GM18505 (cell line): ENCODE measurements around the gene PTPRA.

Experiments used
- ATAC-seq: cut with Tn5 transposase; IDR thresholded peaks from one replicate; pipeline ENCODE4 v1.9.1; 2021; ENCODE audit not compliant: unreplicated experiment
- POLR2A ChIP-seq: IDR thresholded peaks from 4 replicates; pipeline ENCODE4 v1.6.1; 2011; ENCODE audit warnings: borderline replicate concordance; ENCODE audit not compliant: insufficient read depth, insufficient read length; ENCODE audit errors: extremely low read depth

The PTPRA gene

GRCh38 chr20:2907519-2907918, 34.2 kb downstream of the PTPRA start:
- ATAC-seq = no peak
- TF ChIP-seq POLR2A = no peak

GRCh38 chr20:2909953-2910352, 36.7 kb downstream of the PTPRA start:
- ATAC-seq = no peak
- no peak for TF ChIP-seq POLR2A

DNA sequence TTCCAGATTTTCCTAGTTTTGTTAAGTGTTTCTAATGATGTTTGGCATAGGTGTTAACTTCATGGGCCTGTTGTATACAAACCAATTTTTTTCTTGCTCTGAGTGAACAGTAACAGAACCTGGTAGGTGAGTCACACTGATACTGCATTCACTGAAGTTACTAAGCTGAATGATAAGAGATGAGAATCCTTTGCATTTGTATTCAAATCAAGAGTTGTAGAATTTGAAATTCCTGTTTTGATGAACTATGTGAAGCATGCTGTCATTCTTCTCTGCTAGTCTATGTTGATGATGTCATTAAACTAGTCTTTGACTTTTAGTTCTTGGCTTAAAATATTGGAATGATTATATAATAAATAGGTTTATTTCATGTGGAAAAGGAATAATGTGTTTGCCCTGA, 37.9 kb downstream of the PTPRA start:
- no peak for TF ChIP-seq POLR2A
- no peak for ATAC-seq

- no peak for TF ChIP-seq POLR2A
- ATAC-seq = no peak
These were observed 40.9 kb downstream of the PTPRA start for GRCh38 chr20:2914160-2914559.

GRCh38 chr20:2917266-2917665, 44.0 kb downstream of the PTPRA start:
- no peak for TF ChIP-seq POLR2A
- no peak for ATAC-seq

DNA sequence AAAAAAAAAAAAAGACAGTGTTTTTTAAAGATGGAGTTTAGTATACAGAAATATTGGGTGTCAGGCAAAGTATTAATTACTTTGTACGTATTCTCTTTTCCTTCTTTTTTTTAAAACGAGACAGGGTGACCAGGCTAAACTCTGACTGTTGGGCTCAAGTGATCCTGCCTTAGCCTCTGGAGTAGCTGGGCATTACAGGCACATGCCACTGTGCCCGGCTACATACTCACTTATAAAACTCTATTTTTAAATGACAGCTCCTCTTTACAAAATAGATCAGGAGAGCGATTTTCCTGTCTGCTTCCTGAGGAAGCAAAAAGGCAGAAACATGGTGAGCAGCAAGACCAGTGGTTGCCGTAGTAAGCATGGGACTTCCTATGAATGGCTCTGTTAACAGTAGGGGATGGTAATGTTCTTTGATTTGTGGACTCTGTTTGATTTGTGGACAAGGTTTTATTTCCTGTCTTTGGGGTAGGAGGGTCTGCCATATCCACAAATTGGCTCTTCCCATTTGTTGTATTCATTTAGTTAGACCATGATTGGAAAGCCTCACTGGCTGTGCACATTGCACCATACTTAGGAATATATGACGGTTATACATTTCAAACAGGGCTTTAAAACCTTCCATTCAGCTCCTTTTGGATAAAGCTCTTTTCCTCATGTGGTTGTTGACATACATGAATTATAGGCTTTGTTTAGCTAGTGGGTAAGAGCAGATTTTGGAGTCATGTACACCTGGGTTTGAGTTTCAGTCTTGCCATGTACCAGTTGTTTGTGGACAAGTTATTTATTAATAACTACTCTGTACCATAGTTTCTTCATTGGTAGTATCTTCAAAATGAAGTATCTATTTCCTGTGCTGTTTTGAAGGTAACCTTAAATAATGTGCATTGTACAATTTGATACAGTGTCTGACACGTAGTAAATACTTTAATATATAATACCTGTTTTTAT, 45.1 kb downstream of the PTPRA start:
- ATAC-seq = no peak
- TF ChIP-seq POLR2A = no peak

DNA sequence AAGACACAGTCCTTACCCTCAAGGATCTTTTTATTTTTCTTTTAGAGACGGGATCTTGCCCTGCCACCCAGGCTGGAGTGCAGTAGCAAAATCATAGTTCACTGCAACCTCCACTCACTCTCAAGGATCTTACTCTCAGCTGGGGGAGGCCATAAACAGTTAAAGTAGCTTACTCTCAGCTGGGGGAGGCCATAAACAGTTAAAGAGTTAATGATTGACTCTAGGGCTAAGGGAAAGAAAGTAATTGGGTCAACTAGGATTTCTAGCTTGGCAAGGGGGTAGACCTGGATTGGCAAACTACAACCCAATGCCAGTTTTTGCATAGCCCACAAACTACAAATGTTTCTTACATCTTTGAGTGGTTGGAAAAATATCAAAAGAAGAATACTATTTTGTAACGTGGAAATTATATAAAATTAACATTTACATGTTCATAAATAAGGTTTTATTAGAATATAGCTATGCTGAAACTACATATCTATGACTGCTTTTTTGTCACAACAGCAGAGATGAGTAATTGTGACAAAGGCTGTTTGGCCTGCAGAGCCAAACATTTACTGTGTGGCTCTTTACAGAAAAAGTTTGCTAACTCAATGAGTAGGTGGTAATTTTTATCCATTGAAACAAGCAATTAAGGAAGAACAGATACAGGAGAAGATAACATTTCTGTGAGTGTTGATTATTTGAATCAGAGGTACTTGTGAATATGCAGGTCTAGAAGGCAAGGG, 46.4 kb downstream of the PTPRA start:
- no peak for TF ChIP-seq POLR2A
- ATAC-seq = no peak

GRCh38 chr20:2920473-2920872, 47.2 kb downstream of the PTPRA start:
- ATAC-seq = no peak
- TF ChIP-seq POLR2A = no peak

DNA sequence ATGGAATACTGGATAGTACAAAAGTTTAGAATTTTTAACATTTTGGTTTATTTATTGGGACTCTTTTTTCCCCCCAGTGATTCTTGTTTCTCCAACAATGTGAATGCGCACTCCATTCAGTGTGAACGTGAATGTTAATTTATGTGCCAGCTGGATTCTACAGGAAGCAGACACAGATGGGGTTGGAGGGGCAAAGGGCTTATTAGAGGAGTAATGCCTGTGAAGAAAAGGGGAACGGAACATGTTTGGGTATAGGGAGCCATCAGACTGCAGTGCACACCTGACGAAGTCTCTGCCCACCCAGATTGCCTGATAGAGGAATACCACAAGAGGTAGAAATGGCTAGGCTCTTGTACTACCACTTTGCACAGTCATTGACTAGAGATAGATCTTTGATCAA, 48.2 kb downstream of the PTPRA start:
- ATAC-seq = no peak
- TF ChIP-seq POLR2A = no peak

DNA sequence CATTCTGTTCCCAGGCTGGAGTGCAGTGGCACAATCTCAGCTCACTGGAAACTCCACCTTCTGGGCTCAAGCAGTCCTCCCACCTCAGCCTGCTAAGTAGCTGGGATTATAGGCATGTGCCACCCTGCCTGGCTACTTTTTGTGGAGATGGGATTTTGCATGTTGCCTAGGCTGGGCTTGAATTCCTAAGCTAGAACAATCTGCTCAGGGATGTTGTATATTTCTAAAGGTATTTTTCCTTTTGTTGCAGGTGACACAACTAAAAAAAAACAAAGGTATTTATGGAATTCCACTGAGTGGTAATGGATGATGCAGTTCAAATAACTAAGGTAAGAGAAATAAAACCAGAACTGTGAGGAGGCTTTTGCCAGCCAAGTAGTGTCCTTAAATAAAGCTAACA, 49.7 kb downstream of the PTPRA start:
- no peak for ATAC-seq
- no peak for TF ChIP-seq POLR2A

DNA sequence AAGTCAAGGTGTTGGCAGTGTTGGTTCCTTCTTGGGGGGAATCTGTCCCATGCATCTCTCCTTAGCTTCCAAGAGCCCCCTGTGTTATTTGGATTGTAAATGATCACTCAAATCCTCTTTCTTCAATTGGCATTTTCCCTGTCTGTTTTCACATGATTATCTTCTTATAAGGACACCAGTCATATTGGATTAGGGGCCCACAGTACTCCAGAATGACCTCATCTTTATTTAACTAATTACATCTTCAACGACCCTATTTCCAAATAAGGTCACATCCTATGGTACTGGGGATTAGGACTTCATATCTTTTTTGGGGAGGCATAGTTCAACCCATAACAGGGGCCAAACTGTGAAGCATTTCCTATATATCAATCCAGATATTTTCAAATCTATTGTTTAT, 57.3 kb downstream of the PTPRA start:
- ATAC-seq = no peak
- no peak for TF ChIP-seq POLR2A

- no peak for TF ChIP-seq POLR2A
- no peak for ATAC-seq
These were observed 59.2 kb downstream of the PTPRA start for GRCh38 chr20:2932498-2932897.

DNA sequence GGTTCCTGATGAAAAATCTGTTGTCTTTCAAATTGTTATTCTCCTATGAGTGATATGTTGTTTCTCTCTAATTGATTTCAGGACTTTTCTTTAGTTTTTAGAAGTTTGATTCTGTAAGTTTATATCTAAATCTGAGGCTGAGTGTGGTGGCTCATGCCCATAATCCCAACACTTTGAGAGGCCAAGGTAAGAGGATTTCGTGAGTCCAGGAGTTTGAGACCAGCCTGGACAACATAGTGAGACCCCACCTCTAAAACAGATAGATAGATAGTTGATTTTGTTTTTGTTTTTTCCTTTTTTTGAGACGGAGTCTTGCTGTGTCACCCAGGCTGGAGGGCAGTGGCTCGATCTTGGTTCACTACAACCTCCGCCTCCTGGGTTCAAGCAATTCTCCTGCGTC, 64.6 kb downstream of the PTPRA start:
- TF ChIP-seq POLR2A = no peak
- ATAC-seq = no peak

DNA sequence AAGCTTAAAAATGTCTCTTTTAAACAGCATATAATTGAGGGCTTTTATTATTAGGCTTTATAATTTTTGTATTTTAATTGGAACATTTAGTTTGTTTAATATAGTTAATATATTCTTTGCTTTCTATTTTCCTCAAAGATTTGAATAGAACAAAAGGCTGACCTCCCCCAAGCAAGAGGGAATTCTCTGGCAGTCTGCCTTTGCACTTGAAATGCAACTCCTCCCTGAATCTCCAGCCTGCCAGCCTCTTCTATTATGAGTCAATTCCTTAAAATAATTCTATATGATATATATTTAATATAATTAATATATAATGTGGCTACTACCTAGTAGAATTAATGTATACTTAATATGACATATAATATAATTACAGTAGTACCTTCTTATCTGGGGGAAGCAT, 69.2 kb downstream of the PTPRA start:
- TF ChIP-seq POLR2A = no peak
- no peak for ATAC-seq
